Measurements from ENCODE around the gene FAM124A. TPM values are rescaled to one million over a fixed set of nuclear protein-coding genes. Genes with fewer than 3 reads are reported as not detected.

The FAM124A gene
- polyA plus RNA-seq, 3 donors = 0.54 to 6.9 (median 3.5) TPM

DNA sequence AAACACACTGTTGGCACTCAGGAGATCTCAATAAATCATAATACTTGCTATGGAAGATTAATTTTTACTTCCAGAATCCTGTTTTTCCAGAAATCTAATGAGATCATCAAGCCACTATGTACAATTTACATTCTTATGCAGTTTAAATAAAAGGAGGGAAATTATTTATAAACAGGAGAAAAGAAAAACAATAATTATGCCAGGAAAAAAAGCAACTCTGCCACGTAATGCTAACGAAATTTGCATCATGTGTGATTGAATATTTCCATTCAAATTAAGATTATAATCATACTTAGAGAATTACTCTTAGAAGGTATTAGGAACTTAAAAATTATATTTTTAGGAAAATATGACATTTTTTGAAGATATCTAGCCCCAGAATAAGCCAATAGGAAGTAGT, 13.0 kb downstream of the FAM124A start:
- WGBS, 3 donors = 90 to 94% (median 93%) methylated on average over 2 of the region's 2 CpGs
- no peak overlapping the region for H3K27ac ChIP-seq (ENCODE audit: low read depth, low read length)

DNA sequence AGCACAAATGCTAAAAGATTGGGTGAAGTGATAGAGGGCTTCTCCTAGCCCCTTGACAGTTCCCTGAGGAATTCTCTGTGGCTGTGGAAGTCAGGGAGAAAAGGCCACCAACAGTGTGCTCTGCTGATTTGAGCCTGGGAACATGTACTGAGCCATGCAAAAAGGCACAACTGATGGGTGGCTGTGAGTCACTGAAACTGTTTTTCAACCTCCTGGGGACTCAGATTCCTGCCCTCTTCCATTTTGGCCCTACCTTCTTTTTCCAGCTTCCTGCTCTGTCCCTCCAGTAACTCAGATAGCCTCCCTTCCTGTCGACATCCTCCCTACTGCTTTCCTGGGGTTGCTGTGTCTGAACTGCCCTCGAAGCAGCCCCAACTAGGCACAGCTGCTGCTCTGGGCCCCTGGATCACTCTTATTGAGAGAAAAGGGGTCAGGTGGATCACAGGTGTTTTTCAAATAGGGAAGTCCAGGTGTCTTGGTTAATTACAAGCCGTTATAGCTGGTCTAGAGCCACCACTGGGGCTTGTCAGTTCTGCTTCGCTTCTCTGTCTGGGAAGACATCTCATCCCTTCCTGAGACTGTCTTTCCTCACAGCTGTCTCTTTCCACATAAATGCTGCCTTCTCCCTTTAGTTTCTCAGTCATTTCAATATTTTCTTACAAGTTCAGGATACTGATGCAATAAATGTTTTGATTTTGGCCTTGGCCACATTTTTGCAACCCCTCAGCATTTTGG, 13.7 kb downstream of the FAM124A start:
- WGBS, 3 donors = 47 to 75% (median 52%) methylated on average over 4 of the region's 4 CpGs
- no peak overlapping the region for H3K27ac ChIP-seq (ENCODE audit: low read depth, low read length)

GRCh38 chr13:51236491-51236792, 14.2 kb downstream of the FAM124A start:
- 95 to 97% (median 95%) methylated on average over 1 of the region's 1 CpG for WGBS, 3 donors
- H3K27ac ChIP-seq (ENCODE audit: low read depth, low read length) = no peak overlapping the region

DNA sequence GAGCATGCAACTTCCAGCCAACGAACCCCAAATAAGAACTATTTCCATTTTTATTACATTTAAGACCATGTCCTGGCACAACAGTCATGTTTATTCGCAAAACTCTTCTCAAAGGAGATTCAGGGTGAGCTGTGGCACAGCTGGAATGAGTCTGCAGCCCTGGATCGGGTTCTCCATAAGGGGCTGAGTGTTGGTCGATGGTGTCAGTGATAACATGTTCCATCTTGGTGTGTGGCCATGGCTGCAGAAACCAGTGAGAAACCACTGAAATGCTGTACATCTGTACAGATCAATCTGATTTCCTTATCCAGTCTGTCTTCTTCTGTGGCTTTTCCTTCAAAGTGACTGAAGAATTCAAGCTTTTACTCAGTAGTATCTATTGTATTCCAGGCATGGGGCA, 15.2 kb downstream of the FAM124A start:
- H3K27ac ChIP-seq (ENCODE audit: low read depth, low read length) = no peak overlapping the region
- WGBS, 3 donors = 84 to 91% (median 91%) methylated on average over 4 of the region's 4 CpGs

GRCh38 chr13:51237887-51238286, 15.7 kb downstream of the FAM124A start:
- H3K27ac ChIP-seq (ENCODE audit: low read depth, low read length) = no peak overlapping the region
- WGBS, 3 donors = 95 to 100% (median 97%) methylated on average over 2 of the region's 2 CpGs

- 43 to 82% (median 50%) methylated on average over 5 of the region's 5 CpGs for WGBS, 3 donors
- H3K27ac ChIP-seq (ENCODE audit: low read depth, low read length) = no peak overlapping the region
Measured at GRCh38 chr13:51240178-51240577, 18.0 kb downstream of the FAM124A start.

DNA sequence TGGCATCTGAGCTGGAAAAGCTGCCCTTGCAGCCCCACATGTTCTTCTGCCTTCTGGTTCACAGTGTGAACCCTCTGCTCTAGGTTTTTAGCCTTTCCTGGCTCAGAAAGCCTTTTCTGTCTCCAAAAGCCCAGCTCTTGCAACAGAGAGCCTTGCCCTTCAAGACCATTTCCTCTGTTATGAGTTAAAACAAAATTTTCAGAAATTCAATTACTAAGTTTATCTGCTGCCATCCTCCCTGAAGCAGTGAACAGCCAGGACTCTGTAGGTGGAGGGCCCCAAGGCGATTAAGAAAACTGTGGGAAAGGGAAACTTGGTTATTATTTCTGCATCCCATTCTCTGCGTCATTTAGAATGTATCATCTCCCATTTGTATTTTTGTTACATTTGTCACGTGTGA, 18.8 kb downstream of the FAM124A start:
- WGBS, 3 donors = 68 to 79% (median 68%) methylated on average over 3 of the region's 3 CpGs
- no peak overlapping the region for H3K27ac ChIP-seq (ENCODE audit: low read depth, low read length)

DNA sequence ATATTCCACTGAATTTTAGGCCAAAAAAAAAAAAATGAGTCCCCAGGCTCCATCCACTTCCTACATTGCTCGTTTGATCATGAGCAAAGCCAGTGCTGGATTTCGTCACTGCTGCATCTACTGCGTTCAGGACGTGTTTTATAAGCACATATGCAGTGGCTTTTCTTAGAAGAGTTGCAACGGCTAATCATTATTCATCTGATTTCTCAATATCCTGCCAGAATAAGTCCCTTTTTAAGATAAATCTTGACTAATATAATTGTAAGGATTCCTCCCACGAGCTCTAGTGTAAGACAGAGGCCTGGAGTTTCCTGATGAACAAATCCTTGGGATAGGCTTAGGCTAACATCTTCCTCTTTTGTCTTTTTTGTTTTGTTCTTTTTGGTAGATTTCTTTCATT, 19.5 kb downstream of the FAM124A start:
- 32 to 79% (median 33%) methylated on average over 6 of the region's 6 CpGs for WGBS, 3 donors
- no peak overlapping the region for H3K27ac ChIP-seq (ENCODE audit: low read depth, low read length)

DNA sequence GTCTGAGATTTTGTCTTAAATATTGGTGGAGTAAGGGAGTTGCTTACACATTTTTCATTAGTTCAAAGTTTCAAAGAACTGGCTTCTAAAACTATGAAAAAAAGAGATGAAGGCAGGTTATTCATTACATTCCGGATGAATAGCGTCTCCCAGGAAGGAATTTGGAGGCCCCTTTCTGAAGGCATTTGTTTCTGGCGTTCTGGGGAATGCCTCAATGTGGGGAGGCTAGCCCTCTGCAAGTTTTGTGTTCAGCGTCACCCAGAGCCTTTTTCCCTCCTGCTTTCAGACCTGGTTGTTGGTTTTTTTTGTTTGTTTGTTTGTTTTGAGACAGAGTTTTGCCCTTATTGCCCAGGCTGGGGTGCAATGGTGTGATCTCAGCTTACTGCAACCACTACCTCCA, 21.0 kb downstream of the FAM124A start:
- H3K27ac ChIP-seq (ENCODE audit: low read depth, low read length) = no peak overlapping the region
- WGBS, 3 donors = 84 to 96% (median 89%) methylated on average over 4 of the region's 4 CpGs

DNA sequence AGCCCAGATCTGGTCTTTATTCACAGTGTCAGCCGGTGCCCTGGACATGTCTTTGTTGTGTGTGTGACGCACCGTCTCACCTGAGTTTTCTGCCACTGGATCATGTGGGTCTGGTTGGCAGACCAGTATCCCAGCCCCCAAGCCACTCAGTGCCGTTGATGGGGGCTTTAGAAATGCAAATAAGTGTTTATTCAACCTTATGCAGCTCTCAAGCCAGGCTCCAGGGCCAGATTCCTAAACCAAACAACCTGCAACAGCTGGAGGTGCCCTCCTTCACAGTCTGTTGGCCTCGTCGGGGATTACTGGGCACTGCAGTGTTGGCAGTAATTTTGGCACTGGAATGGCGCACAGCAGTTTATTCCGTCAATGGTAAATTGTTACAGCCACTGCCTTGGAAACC, 21.6 kb downstream of the FAM124A start:
- H3K27ac ChIP-seq (ENCODE audit: low read depth, low read length) = no peak overlapping the region
- 76 to 88% (median 87%) methylated on average over 8 of the region's 8 CpGs for WGBS, 3 donors

DNA sequence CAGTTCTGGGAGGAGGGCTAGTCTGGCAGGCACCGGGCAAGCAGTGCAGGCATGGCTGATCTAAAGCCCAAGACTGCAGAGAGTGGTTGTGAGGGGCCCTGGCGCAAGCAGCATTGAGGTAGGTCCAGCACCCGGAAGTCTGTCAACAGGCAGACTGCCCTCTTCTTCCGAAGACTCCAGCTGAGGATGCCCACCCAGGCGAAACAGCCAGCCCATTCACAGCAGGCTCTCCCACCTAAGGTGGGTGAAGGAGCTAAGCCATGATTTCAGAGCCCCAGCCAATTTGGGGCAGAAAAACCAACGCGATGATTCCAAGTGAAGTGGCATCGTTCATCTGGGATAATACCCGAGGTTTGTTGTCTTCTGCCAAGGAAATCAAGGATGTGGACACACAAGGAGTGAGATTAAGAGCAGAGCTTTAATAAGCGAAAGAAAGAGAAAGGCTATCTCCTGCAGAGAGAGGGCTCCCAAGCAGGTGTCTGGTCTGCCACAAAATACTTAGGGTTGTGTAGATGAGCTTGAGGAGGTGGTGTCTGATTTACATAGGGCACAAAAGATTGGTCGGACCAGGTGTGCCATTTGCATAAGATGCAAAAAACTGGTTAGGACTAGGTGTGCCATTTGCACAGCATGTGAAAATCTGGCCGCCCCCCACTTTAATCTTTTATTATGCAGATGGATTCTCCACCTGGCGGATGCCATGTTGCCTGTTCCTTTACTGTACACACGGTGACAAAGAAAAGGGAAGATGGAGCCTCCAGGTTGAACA, 22.6 kb downstream of the FAM124A start:
- WGBS, 3 donors = 75 to 81% (median 76%) methylated on average over 14 of the region's 14 CpGs
- H3K27ac ChIP-seq (ENCODE audit: low read depth, low read length) = no peak overlapping the region

GRCh38 chr13:51245583-51245982, 23.4 kb downstream of the FAM124A start:
- no peak overlapping the region for H3K27ac ChIP-seq (ENCODE audit: low read depth, low read length)
- 91 to 92% (median 91%) methylated on average over 2 of the region's 2 CpGs for WGBS, 3 donors

DNA sequence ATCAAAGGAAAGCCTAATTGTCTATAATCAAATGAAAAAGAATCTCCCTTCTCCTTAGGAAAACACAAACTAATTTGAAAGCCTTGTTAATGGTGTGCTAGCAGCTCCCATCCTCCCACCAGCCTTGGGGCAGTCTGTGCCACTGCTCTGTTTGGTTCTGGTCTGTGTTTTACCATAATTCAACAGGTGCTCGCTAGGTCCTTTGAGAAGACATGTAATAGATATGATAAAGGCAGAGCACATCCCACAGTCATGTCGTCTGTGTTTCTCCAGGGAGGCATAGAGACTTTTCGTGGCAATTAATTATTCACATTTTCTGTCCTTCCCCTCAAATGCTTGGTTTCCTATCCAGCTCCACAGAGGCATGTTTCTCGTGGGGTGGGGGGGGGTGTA, 23.8 kb downstream of the FAM124A start:
- 62 to 85% (median 81%) methylated on average over 4 of the region's 4 CpGs for WGBS, 3 donors

GRCh38 chr13:51246418-51247277, 24.4 kb downstream of the FAM124A start:
- no peak overlapping the region for H3K27ac ChIP-seq (ENCODE audit: low read depth, low read length)

More for the DNA sequence above, 23.8 kb downstream of the FAM124A start:
- no peak overlapping the region for H3K27ac ChIP-seq (ENCODE audit: low read depth, low read length)

GRCh38 chr13:51249255-51249654, 27.1 kb downstream of the FAM124A start:
- no peak overlapping the region for H3K27ac ChIP-seq (ENCODE audit: low read depth, low read length)
- WGBS, 3 donors = 96 to 100% (median 98%) methylated on average over 1 of the region's 1 CpG

More at GRCh38 chr13:51246418-51247277, 24.4 kb downstream of the FAM124A start:
- WGBS, 3 donors = 60 to 85% (median 84%) methylated on average over 17 of the region's 17 CpGs

GRCh38 chr13:51249770-51250741, 27.9 kb downstream of the FAM124A start:
- 43 to 87% (median 85%) methylated on average over 4 of the region's 4 CpGs for WGBS, 3 donors
- H3K27ac ChIP-seq (ENCODE audit: low read depth, low read length) = no peak overlapping the region

- H3K27ac ChIP-seq (ENCODE audit: low read depth, low read length) = no peak overlapping the region
Measured at GRCh38 chr13:51251480-51251879, 29.3 kb downstream of the FAM124A start.

DNA sequence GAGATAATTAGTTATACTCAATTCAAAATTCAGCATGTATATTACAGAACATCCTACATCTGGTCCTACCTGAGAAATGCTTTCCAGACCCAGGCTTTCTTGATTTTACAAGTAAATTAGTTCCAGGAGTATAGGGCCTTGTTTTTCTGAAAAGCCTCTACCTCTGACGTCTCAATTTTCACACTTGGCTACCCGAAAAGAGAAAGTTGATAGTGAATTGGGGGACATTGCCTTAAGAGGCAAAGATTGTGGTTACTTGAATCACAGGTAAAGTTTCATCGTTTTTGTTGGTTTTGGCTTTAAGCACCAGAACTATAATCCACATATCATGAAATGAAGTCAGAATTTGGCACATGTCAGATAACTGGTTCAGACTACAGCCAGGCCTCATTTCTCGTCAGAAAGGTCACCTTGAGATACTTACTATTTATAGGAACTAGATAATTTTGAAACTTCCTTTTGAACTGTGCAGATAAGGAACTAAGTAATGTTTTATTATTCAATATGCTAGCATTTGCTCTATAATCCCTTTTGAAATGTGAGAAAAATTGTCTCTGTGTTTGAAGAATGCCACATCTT, 30.8 kb downstream of the FAM124A start:
- WGBS, 3 donors = 25 to 49% (median 47%) methylated on average over 4 of the region's 4 CpGs

More at GRCh38 chr13:51251480-51251879, 29.3 kb downstream of the FAM124A start:
- WGBS, 3 donors = 96 to 98% (median 97%) methylated on average over 31 of the region's 31 CpGs

More for the DNA sequence above, 30.8 kb downstream of the FAM124A start:
- no peak overlapping the region for H3K27ac ChIP-seq (ENCODE audit: low read depth, low read length)

Data from adipose tissue (tissue), 3 donors.